HepG2 (cell line): ENCODE data around the gene DLX3. TPM values are rescaled to one million over a fixed set of nuclear protein-coding genes. Genes with fewer than 3 reads are reported as not detected.

Experiments
- ATAC-seq: fragments of 200-7000 bp; cut with Tn5 transposase; 3 replicates; pipeline ENCODE4 v1.9.1; 2020; ENCODE audit warnings: mild to moderate bottlenecking, moderate library complexity
- BruUV-seq: library from RNA; stranded (reverse); fragments of 400-500 nt; replicated peaks from 2 replicates; lab custom pipeline; 2021; lab: Mats Ljungman, UMichigan
- CTCF ChIA-PET: fragments of 300-600 bp; formaldehyde crosslinking; extraction: SDS; loops from one replicate; lab custom pipeline; 2021; ENCODE audit warnings: low total read pairs, inconsistent platforms, low intra/inter-chr PET ratio; lab: Yijun Ruan, JAX
- POLR2A ChIA-PET: fragments of 350-600 bp; sonication (Branson Sonifier 250); formaldehyde crosslinking; loops from one replicate; lab custom pipeline; 2020; ENCODE audit warnings: antibody characterized with exemption, inconsistent platforms; lab: Yijun Ruan, JAX
- DNase-seq: peaks from one replicate; pipeline ENCODE4 v3.0.0-alpha.2; 2015; ENCODE audit warnings: low spot score
- FAIRE-seq: peaks from 3 replicates; lab custom pipeline; 2011; peaks lifted over from hg19 to GRCh38; lab: Jason Lieb, UNC
- H2AFZ ChIP-seq: one replicate; pipeline ENCODE4 v1.6.1; 2011; ENCODE audit warnings: low read length, inconsistent platforms
- H3K27ac ChIP-seq: fragments of 300-600 bp; 3 replicates; pipeline ENCODE4 v1.8.0; 2011; ENCODE audit warnings: mixed run types, mild to moderate bottlenecking, mixed read lengths, low read length, inconsistent platforms; ENCODE audit not compliant: insufficient read depth; ENCODE audit errors: extremely low read length
- H3K27me3 ChIP-seq, 2 experiments: fragments of 200-600 bp in 1 of 2; 2 replicates in 1 of 2; 3 replicates in 1 of 2; pipeline versions ENCODE4 v1.6.0 to v1.8.0; 2011; ENCODE audit warnings: low read length in 2 of 2, mild to moderate bottlenecking in 2 of 2, moderate library complexity in 2 of 2, inconsistent platforms in 1 of 2; ENCODE audit not compliant: insufficient read depth in 2 of 2, control insufficient read depth in 1 of 2
- H3K36me3 ChIP-seq, 2 experiments: fragments of 200-600 bp in 1 of 2; replicated peaks in 1 of 2; 2 replicates in 1 of 2; 3 replicates in 1 of 2; pipeline versions ENCODE4 v1.5.1 to v1.8.0; 2011; ENCODE audit warnings: low read length in 2 of 2, inconsistent platforms in 1 of 2; ENCODE audit not compliant: insufficient read depth in 2 of 2, control insufficient read depth in 1 of 2
- H3K4me1 ChIP-seq: 2 replicates; pipeline ENCODE4 v1.5.1; 2012; ENCODE audit warnings: low read length, inconsistent platforms; ENCODE audit not compliant: insufficient read depth
- H3K4me2 ChIP-seq: 2 replicates; pipeline ENCODE4 v1.6.0; 2011; ENCODE audit warnings: low read depth, low read length, inconsistent platforms
- H3K4me3 ChIP-seq, 3 experiments: fragments of 200-600 bp in 1 of 3; sonication (generic), shearing (Covaris generic) in 1 of 3; replicated peaks in 1 of 3; 2 replicates each; pipeline ENCODE4 v1.5.1; 2011 to 2016; ENCODE audit warnings: low read length in 3 of 3, inconsistent platforms in 2 of 3, low read depth in 2 of 3, mild to moderate bottlenecking in 2 of 3, control low read depth in 1 of 3, mixed read lengths in 1 of 3; ENCODE audit not compliant: insufficient read depth in 1 of 3
- H3K79me2 ChIP-seq: one replicate; pipeline ENCODE4 v1.6.1; 2011; ENCODE audit warnings: low read length, inconsistent platforms; ENCODE audit not compliant: insufficient read depth
- H3K9ac ChIP-seq: 2 replicates; pipeline ENCODE4 v1.6.0; 2011; ENCODE audit warnings: mild to moderate bottlenecking, low read depth, low read length, inconsistent platforms; ENCODE audit not compliant: insufficient read depth
- H3K9me3 ChIP-seq: 2 replicates; pipeline ENCODE4 v1.5.1; 2012; ENCODE audit warnings: mild to moderate bottlenecking, low read length
- H4K20me1 ChIP-seq: 2 replicates; pipeline ENCODE4 v1.6.0; 2011; ENCODE audit warnings: inconsistent platforms, mild to moderate bottlenecking, low read length, moderate library complexity; ENCODE audit not compliant: insufficient read depth
- DMAP1 ChIP-seq: IDR thresholded peaks from 2 replicates; pipeline ENCODE4 v1.6.1; 2016
- DZIP1 ChIP-seq: sonication (generic); formaldehyde crosslinking; IDR thresholded peaks from 2 replicates; pipeline ENCODE4 v1.5.0; 2020; ENCODE audit warnings: mild to moderate bottlenecking, missing genetic modification reagents
- HNRNPUL1 ChIP-seq: fragments of 200-400 bp; formaldehyde crosslinking; IDR thresholded peaks from 2 replicates; pipeline ENCODE4 v1.6.1; 2017; ENCODE audit warnings: low read depth, mild to moderate bottlenecking, low read length, moderate library complexity
- HOXA7 ChIP-seq: sonication (generic); formaldehyde crosslinking; IDR thresholded peaks from 2 replicates; pipeline ENCODE4 v1.8.1; 2022; ENCODE audit warnings: mild to moderate bottlenecking, missing genetic modification reagents, moderate library complexity
- PAWR ChIP-seq: sonication (generic); formaldehyde crosslinking; IDR thresholded peaks from 2 replicates; pipeline ENCODE4 v1.4.0; 2020; ENCODE audit warnings: missing genetic modification reagents, mild to moderate bottlenecking, borderline replicate concordance
- ZNF207 ChIP-seq: fragments of 450-650 bp; IDR thresholded peaks from 2 replicates; pipeline ENCODE4 v1.6.1; 2016; ENCODE audit warnings: antibody characterized with exemption, borderline replicate concordance
- ZNF318 ChIP-seq: sonication (generic); formaldehyde crosslinking; IDR thresholded peaks from 2 replicates; pipeline ENCODE4 v1.4.0; 2020; ENCODE audit warnings: mild to moderate bottlenecking, missing genetic modification reagents
- ZNF629 ChIP-seq: sonication (generic); formaldehyde crosslinking; conservative IDR thresholded peaks from 2 replicates; pipeline ENCODE4 v1.5.0; 2020; ENCODE audit warnings: missing genetic modification reagents
- ZNF710 ChIP-seq: sonication (generic); formaldehyde crosslinking; IDR thresholded peaks from 2 replicates; pipeline ENCODE4 v1.5.0; 2020; ENCODE audit warnings: mild to moderate bottlenecking, missing genetic modification reagents, borderline replicate concordance
- WGBS: methylation state at CpG from one replicate; pipeline ENCODE4 v1.1.6; 2017; ENCODE audit warnings: low lambda C conversion rate; 5-methylcytosine and 5-hydroxymethylcytosine counted together
- in situ Hi-C: cut with HindIII; loops from 2 replicates; pipeline ENCODE4 v1.10.0; 2017; ENCODE audit warnings: low pct_unique_long_range_greater_than_20kb; ENCODE audit not compliant: extremely low pct_ligation_motif_present
- intact Hi-C: fragments of 100-400 bp; cut with micrococcal nuclease; formaldehyde crosslinking; loops from one replicate; pipeline ENCODE4 v1.10.0; 2022; ENCODE audit not compliant: unreplicated experiment
- polyA plus RNA-seq, 8 experiments: library from polyadenylated mRNA; depleted of rRNA in 3 of 8; stranded (reverse) in 7 of 8; unstranded in 1 of 8; fragments of >200 nt; fragmentation: Illumina TruSeq in 4 of 8; extraction: Trizol in 4 of 8; gene quantifications; 2 replicates each; pipeline versions ENCODE4 v1.2.1 to v1.2.3, GENCODE V29; 2011 to 2016; ENCODE audit warnings: low read depth in 4 of 8, missing spikeins in 1 of 8, mixed read lengths in 1 of 8; ENCODE audit not compliant: insufficient read depth in 1 of 8
- total RNA-seq, 5 experiments: library from RNA; depleted of rRNA; stranded (reverse); fragments of >200 nt; fragmentation: Illumina TruSeq; extraction: Trizol; gene quantifications; 2 replicates each; pipeline ENCODE4 v1.2.3, GENCODE V29; 2016; ENCODE audit warnings: low read depth in 1 of 5

Gene DLX3
- total and polyA plus RNA-seq, 2 of the 13 experiments (the other 11 are each of a cell fraction or from before 2014, with no cell fraction given) = 0.03 TPM; not detected in 1

GRCh38 chr17:50029185-50029584 lies 34.2 kb upstream of the DLX3 start:
- no TSS peak for BruUV-seq
- CTCF ChIA-PET = interaction anchor here (4.9 kb wide), 1 partner anchor 58 kb away, joined by 71 read pairs; no protein-coding TSS in a partner anchor
- no peaks in the 10 kb centered on the region for H4K20me1 ChIP-seq
- FAIRE-seq = no peak
- H3K9ac ChIP-seq = no peak overlapping the region
- POLR2A ChIA-PET = no interaction called here
- H3K27me3 ChIP-seq = peaks cover 0 to 7% of the 10 kb centered on the region in 2 experiments; a peak in 2 of 5 replicates
- peaks cover under 1% of the 10 kb centered on the region; the same call in 1 of the 2 replicates for H3K4me1 ChIP-seq
- H3K4me2 ChIP-seq = no peak overlapping the region
- no peaks in the 10 kb centered on the region for H3K79me2 ChIP-seq
- 31% methylated on average over 6 of the region's 7 CpGs for WGBS
- H3K4me3 ChIP-seq = no peak overlapping the region
- no peak overlapping the region for H3K27ac ChIP-seq
- in situ Hi-C loops = loop anchor here (5.0 kb wide), 1 partner anchor 58 kb away; no protein-coding TSS in a partner anchor
- DNase-seq = no peak
- no peak for ATAC-seq
- intact Hi-C loops = no loop called here
- H3K9me3 ChIP-seq = no peaks in the 10 kb centered on the region
- no peaks in the 10 kb centered on the region for H3K36me3 ChIP-seq
- no peak overlapping the region for H2AFZ ChIP-seq
- TF ChIP-seq ZNF629 (CRISPR knock-in tag) (no peak), ZNF318 (CRISPR knock-in tag) (no peak), HOXA7 (CRISPR knock-in tag) (no peak), ZNF710 (no peak), DZIP1 (no peak), PAWR (CRISPR knock-in tag) (no peak), HNRNPUL1 (no peak), DMAP1 (CRISPR knock-in tag) (no peak), ZNF207 (no peak)
